ENCODE data around the gene DNAJC30. TPM values are rescaled to one million over a fixed set of nuclear protein-coding genes. Genes with fewer than 3 reads are reported as not detected.

The DNAJC30 gene
- total RNA-seq, 1 experiment from 2014 or later, result 15.9 TPM

DNA sequence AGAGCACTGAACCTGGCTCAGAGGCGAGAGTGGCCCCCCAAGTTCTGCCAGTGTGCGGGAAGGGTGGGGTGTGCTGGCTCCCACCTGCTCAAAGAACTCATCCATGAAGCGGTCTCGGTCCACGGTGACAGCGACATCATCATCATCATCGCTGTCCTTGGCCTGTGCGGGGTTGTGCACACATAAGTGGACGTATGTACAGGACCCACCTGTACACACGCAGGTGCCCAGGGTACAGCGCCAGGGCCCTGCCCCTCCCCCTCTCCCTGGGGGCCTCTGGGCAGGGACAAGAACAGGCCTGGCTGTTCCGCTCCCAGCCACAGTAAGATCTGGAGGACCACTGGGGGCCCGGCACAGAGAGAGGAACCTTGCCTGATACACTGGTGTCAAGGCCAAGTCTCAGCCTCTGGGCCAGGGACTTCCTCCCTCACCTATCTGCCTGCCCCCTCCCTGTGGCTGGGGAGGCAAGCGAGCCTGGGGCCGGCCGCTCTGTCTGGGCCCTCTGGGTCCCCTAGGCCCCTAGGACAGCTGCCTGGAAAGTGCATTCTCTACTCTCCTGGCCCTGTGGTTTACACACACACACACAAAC lies 25.8 kb upstream of the DNAJC30 start:
- H3K4me3 ChIP-seq (ENCODE audit: low read depth, low read length), result no peak overlapping the region
- POLR2A ChIA-PET, result no interaction called here
- no peaks in the 10 kb centered on the region for H3K4me1 ChIP-seq
- Mint-ChIP-seq H3K27ac (ENCODE audit: unreplicated experiment) (no peak overlapping the region), H3K27me3 (ENCODE audit: insufficient read depth, unreplicated experiment) (no peaks in the 10 kb centered on the region), H3K4me3 (ENCODE audit: unreplicated experiment) (no peak overlapping the region), H3K36me3 (ENCODE audit: insufficient read depth, unreplicated experiment) (peaks cover 43% of the 10 kb centered on the region), H3K4me1 (ENCODE audit: low read depth, unreplicated experiment) (no peaks in the 10 kb centered on the region), H3K9me3 (ENCODE audit: unreplicated experiment) (no peaks in the 10 kb centered on the region)
- no peaks in the 10 kb centered on the region for H3K9me3 ChIP-seq
- TF ChIP-seq, protein P1, sequence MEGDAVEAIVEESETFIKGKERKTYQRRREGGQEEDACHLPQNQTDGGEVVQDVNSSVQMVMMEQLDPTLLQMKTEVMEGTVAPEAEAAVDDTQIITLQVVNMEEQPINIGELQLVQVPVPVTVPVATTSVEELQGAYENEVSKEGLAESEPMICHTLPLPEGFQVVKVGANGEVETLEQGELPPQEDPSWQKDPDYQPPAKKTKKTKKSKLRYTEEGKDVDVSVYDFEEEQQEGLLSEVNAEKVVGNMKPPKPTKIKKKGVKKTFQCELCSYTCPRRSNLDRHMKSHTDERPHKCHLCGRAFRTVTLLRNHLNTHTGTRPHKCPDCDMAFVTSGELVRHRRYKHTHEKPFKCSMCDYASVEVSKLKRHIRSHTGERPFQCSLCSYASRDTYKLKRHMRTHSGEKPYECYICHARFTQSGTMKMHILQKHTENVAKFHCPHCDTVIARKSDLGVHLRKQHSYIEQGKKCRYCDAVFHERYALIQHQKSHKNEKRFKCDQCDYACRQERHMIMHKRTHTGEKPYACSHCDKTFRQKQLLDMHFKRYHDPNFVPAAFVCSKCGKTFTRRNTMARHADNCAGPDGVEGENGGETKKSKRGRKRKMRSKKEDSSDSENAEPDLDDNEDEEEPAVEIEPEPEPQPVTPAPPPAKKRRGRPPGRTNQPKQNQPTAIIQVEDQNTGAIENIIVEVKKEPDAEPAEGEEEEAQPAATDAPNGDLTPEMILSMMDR (IDR thresholded peaks at IDR 0.05; ENCODE audit: insufficient read depth in 1 of 2, low read depth in 1 of 2, low read length in 1 of 2, severe bottlenecking in 1 of 2, unreplicated experiment in 1 of 2), result no peak
- no TSS peak for BruUV-seq (replicated peaks)
- CTCF ChIA-PET, result no interaction called here
- H3K27me3 ChIP-seq (replicated peaks; ENCODE audit: control insufficient read depth, insufficient read depth, low read length), result no peaks in the 10 kb centered on the region
- no peak for DNase-seq
- H3K36me3 ChIP-seq (ENCODE audit: control insufficient read depth, insufficient read depth, low read length), result peaks cover 1% of the 10 kb centered on the region
- intact Hi-C loops (cut with micrococcal nuclease; ENCODE audit: unreplicated experiment), result no loop called here

DNA sequence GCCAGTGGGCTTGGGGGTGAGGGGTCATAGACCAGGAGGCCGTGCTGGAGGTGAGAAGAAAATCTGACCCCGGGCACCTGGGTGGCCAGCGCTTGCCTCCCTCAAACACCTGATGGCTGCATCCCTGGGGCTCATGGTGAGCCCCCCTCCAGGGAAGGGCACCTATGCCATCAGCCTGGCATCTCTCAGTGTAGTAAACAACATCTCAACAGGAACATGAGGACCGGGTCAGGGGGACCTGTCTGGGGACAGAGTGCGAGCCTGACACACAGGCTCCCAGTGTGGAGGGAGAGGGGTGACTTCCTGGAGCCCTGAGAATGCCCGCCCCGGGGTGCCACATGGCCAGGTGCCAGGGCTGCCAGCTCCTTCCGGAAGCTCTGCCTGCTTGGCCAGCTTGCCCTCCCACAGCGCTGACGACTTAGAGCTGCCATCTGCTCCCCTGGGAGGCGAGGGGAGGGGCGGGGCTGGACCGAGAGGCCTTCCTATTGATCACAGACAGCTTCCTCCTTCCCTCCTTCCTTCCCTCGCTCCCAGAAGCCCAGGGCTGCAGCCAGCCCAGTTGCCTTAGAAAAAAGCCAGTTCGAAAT lies 23.9 kb upstream of the DNAJC30 start:
- Histone ChIP-seq H3K27me3 (replicated peaks; ENCODE audit: control insufficient read depth, insufficient read depth, low read length) (no peaks in the 10 kb centered on the region), H3K4me1 (no peaks in the 10 kb centered on the region), H3K4me3 (ENCODE audit: low read depth, low read length) (no peak overlapping the region), H3K9me3 (no peaks in the 10 kb centered on the region), H3K36me3 (ENCODE audit: control insufficient read depth, insufficient read depth, low read length) (peaks cover 1% of the 10 kb centered on the region; the same call in 1 of the 2 replicates)
- CTCF ChIA-PET, result no interaction called here
- no TSS peak for BruUV-seq (replicated peaks)
- TF ChIP-seq, protein P1 (IDR thresholded peaks at IDR 0.05; ENCODE audit: insufficient read depth in 1 of 2, low read depth in 1 of 2, low read length in 1 of 2, severe bottlenecking in 1 of 2, unreplicated experiment in 1 of 2), result no peak
- DNase-seq, result no peak
- H3K9me3 Mint-ChIP-seq (ENCODE audit: unreplicated experiment), result no peaks in the 10 kb centered on the region
- H3K27me3 Mint-ChIP-seq (ENCODE audit: insufficient read depth, unreplicated experiment), result no peaks in the 10 kb centered on the region
- intact Hi-C loops (cut with micrococcal nuclease; ENCODE audit: unreplicated experiment), result no loop called here
- POLR2A ChIA-PET, result no interaction called here
- no peaks in the 10 kb centered on the region for H3K4me1 Mint-ChIP-seq (ENCODE audit: low read depth, unreplicated experiment)
- peak overlapping the region; percentile 59 for H3K27ac Mint-ChIP-seq (ENCODE audit: unreplicated experiment)
- peaks cover 58% of the 10 kb centered on the region for H3K36me3 Mint-ChIP-seq (ENCODE audit: insufficient read depth, unreplicated experiment)
- H3K4me3 Mint-ChIP-seq (ENCODE audit: unreplicated experiment), result no peak overlapping the region

DNA sequence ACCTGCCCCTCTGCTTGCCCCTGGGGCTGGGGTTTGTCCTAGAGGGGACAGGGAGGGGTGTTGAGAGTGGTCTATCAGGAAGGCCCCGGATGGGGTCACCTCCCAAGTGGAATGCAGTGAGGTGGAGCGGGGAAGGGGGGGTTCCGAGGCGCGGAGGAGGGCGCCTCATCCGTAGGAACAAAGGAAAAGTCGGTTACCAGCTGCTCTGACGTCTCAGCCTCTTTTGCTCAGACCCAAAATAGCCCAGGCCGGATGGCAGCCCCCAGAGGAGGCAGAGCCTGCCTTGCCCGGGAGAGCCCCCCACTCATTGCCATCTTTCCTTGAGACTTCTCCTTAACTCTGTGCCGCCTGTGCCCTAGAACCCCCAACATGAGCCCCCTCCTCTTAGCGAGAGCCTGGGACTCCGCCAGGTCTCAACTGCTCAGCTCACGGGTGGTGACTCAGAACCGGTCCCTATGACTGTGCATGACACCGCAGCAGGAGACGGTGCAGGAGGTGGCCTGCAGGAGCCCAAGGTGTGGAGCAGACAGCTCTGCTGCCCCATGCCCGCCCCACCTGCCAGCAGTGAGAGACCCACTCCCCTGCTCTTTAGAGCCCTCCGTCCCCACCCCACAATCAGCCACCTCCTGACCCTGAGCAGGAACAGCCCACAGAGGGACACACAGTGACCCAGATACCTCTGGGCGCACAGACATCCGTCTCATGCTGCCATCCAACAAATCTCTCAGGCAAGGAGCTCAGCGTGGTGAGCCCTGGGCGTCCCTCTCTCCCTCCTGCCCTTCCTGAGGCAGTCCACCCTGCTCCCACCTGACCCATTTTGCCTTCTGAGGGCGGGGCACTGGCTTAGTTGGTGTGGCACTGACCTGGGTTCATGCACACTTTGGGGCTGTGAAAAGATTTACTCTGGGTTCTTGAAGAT lies 23.1 kb upstream of the DNAJC30 start:
- Histone ChIP-seq H3K4me3 (ENCODE audit: low read depth, low read length) (no peak overlapping the region), H3K9me3 (no peaks in the 10 kb centered on the region), H3K36me3 (ENCODE audit: control insufficient read depth, insufficient read depth, low read length) (peaks cover 1% of the 10 kb centered on the region; the same call in 1 of the 2 replicates), H3K4me1 (no peaks in the 10 kb centered on the region), H3K27me3 (replicated peaks; ENCODE audit: control insufficient read depth, insufficient read depth, low read length) (no peaks in the 10 kb centered on the region)
- BruUV-seq (replicated peaks), result no TSS peak
- CTCF ChIA-PET, result no interaction called here
- H3K27me3 Mint-ChIP-seq (ENCODE audit: insufficient read depth, unreplicated experiment), result no peaks in the 10 kb centered on the region
- H3K36me3 Mint-ChIP-seq (ENCODE audit: insufficient read depth, unreplicated experiment), result peaks cover 66% of the 10 kb centered on the region
- POLR2A ChIA-PET, result no interaction called here
- H3K9me3 Mint-ChIP-seq (ENCODE audit: unreplicated experiment), result no peaks in the 10 kb centered on the region
- H3K4me1 Mint-ChIP-seq (ENCODE audit: low read depth, unreplicated experiment), result no peaks in the 10 kb centered on the region
- peak overlapping the region; percentile 59 for H3K27ac Mint-ChIP-seq (ENCODE audit: unreplicated experiment)
- no peak overlapping the region for H3K4me3 Mint-ChIP-seq (ENCODE audit: unreplicated experiment)
- TF ChIP-seq, protein P1 (IDR thresholded peaks at IDR 0.05; ENCODE audit: insufficient read depth in 1 of 2, low read depth in 1 of 2, low read length in 1 of 2, severe bottlenecking in 1 of 2, unreplicated experiment in 1 of 2), result no peak
- intact Hi-C loops (cut with micrococcal nuclease; ENCODE audit: unreplicated experiment), result no loop called here
- no peak for DNase-seq
